ENCODE measurements around the gene NOXA1. TPM values are rescaled to one million over a fixed set of nuclear protein-coding genes. Genes with fewer than 3 reads are reported as not detected.

Gene NOXA1
- total and polyA plus RNA-seq, 9 of the 15 experiments (the other 6 are each of a cell fraction or from before 2014, with no cell fraction given), result 0.07 to 1.2 (median 0.20) TPM; not detected in 4

DNA sequence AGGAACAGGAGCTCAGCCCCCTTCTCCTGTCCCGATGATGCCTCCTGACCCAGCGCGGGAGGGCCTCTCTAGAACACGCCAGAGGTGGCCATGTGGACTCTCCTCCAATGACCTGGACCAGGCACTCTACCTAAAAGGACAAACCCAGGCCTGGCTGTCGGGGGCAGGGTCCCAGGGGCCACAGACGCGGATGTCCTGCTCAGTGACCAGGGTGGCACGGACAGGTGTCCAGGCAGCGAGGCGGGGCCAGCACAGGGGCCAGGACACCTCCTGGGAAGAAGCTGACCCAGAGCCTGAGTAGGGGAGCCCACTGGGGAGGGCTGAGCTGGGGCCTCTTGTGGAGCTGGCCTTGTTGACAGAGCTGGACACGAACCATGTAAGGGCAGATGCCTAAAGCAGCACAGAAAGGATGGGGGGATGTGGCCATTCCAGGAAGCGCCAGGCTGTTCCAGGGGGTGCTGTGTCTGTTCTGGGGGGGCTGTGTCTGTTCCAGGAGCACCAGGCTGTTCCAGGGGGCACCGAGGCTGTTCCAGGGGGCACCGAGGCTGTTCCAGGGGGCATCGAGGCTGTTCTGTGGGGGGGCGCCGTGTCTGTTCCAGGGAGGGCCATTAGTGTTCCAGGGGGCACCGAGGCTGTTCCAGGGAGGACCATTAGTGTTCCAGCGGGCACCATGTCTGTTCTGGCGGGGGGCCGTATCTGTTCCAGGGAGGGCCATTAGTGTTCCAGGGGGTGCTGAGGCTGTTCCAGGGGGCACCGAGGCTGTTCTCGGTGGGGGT, 30.8 kb upstream of the NOXA1 start:
- in situ Hi-C loops (cut with MboI) (no loop called here), intact Hi-C loops (cut with micrococcal nuclease) (no loop called here)
- ATAC-seq (no peak), FAIRE-seq (no peak), DNase-seq (ENCODE audit: extremely low read depth in 1 of 4, low spot score in 3 of 4) (no peak)
- Histone ChIP-seq H3K4me2 (ENCODE audit: insufficient read depth, low read length) (no peak overlapping the region), H3K27ac (ENCODE audit: extremely low read depth, low read depth, low read length) (no peak overlapping the region), H2AFZ (ENCODE audit: low read depth, low read length) (no peak overlapping the region), H3K27me3 (ENCODE audit: control insufficient read depth in 2 of 2, insufficient read depth in 2 of 2, low read length in 2 of 2) (no peaks in the 10 kb centered on the region), H3K79me2 (ENCODE audit: control insufficient read depth, insufficient read depth, low read length) (no peaks in the 10 kb centered on the region), H3K9ac (ENCODE audit: insufficient read depth in 1 of 2, low read depth in 2 of 2, low read length in 2 of 2) (0 out of 4 replicates have a peak overlapping the region, but pooled peaks of 1 of the 2 experiments have one; percentile 17), H3K4me3 (no peak overlapping the region), H3K4me1 (replicated peaks in 1 of 2; ENCODE audit: control insufficient read depth in 2 of 2, insufficient read depth in 2 of 2, low read length in 2 of 2) (peaks cover 0 to 66% of the 10 kb centered on the region in 2 experiments; a peak in 2 of 5 replicates), H3K36me3 (ENCODE audit: control insufficient read depth, insufficient read depth, low read length) (0 out of 3 replicates have a peak, but pooled peaks cover 2% of the 10 kb centered on the region), H3K9me3 (replicated peaks; ENCODE audit: control insufficient read depth, insufficient read depth, low read depth, low read length) (no peaks in the 10 kb centered on the region), H4K20me1 (replicated peaks; ENCODE audit: control insufficient read depth, insufficient read depth, low read length) (no peaks in the 10 kb centered on the region), H3K9me1 (ENCODE audit: control insufficient read depth, insufficient read depth, low read length) (no peaks in the 10 kb centered on the region)
- no TSS peak for BruUV-seq (replicated peaks)
- ChIA-PET CTCF (ENCODE audit: low intra/inter-chr PET ratio) (no interaction called here), POLR2A (interaction anchor here (0.9 kb wide), 1 partner anchor 10 kb away, joined by 3 read pairs; no protein-coding TSS in a partner anchor)
- 88% methylated on average over 12 of the region's 23 CpGs for WGBS (ENCODE audit: insufficient coverage, low coverage, missing lambda C conversion rate)
- no peak for TF ChIP-seq ZNF224 (CRISPR knock-in tag; IDR thresholded peaks at IDR 0.05)
- TF ChIP-seq AFF1 (IDR thresholded peaks at IDR 0.05; ENCODE audit: low read depth in 1 of 2, partially characterized antibody in 2 of 2), result no peak
- TF ChIP-seq, protein P1, sequence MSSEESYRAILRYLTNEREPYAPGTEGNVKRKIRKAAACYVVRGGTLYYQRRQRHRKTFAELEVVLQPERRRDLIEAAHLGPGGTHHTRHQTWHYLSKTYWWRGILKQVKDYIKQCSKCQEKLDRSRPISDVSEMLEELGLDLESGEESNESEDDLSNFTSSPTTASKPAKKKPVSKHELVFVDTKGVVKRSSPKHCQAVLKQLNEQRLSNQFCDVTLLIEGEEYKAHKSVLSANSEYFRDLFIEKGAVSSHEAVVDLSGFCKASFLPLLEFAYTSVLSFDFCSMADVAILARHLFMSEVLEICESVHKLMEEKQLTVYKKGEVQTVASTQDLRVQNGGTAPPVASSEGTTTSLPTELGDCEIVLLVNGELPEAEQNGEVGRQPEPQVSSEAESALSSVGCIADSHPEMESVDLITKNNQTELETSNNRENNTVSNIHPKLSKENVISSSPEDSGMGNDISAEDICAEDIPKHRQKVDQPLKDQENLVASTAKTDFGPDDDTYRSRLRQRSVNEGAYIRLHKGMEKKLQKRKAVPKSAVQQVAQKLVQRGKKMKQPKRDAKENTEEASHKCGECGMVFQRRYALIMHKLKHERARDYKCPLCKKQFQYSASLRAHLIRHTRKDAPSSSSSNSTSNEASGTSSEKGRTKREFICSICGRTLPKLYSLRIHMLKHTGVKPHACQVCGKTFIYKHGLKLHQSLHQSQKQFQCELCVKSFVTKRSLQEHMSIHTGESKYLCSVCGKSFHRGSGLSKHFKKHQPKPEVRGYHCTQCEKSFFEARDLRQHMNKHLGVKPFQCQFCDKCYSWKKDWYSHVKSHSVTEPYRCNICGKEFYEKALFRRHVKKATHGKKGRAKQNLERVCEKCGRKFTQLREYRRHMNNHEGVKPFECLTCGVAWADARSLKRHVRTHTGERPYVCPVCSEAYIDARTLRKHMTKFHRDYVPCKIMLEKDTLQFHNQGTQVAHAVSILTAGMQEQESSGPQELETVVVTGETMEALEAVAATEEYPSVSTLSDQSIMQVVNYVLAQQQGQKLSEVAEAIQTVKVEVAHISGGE (CRISPR knock-in tag; IDR thresholded peaks at IDR 0.05), result no peak
- TF ChIP-seq SIN3A (IDR thresholded peaks at IDR 0.05; ENCODE audit: borderline replicate concordance in 2 of 2, control insufficient read depth in 1 of 2, low read depth in 2 of 2, low read length in 2 of 2), result no peak
- TF ChIP-seq HBP1 (CRISPR knock-in tag; IDR thresholded peaks at IDR 0.05), result no peak
- no peak for TF ChIP-seq EP400 (IDR thresholded peaks at IDR 0.05)
- TF ChIP-seq, protein P2, sequence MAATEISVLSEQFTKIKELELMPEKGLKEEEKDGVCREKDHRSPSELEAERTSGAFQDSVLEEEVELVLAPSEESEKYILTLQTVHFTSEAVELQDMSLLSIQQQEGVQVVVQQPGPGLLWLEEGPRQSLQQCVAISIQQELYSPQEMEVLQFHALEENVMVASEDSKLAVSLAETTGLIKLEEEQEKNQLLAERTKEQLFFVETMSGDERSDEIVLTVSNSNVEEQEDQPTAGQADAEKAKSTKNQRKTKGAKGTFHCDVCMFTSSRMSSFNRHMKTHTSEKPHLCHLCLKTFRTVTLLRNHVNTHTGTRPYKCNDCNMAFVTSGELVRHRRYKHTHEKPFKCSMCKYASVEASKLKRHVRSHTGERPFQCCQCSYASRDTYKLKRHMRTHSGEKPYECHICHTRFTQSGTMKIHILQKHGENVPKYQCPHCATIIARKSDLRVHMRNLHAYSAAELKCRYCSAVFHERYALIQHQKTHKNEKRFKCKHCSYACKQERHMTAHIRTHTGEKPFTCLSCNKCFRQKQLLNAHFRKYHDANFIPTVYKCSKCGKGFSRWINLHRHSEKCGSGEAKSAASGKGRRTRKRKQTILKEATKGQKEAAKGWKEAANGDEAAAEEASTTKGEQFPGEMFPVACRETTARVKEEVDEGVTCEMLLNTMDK (IDR thresholded peaks at IDR 0.05; ENCODE audit: borderline replicate concordance, insufficient read depth, low read depth, low read length, poor library complexity, severe bottlenecking), result no peak
